ENCODE measurements around the gene KLK5.
"Not testable (repeated sequence)": the region's sequence is repeated elsewhere in the genome, so short reads cannot be mapped to it uniquely, and the experiment has no call there.

KLK5 gene

DNA sequence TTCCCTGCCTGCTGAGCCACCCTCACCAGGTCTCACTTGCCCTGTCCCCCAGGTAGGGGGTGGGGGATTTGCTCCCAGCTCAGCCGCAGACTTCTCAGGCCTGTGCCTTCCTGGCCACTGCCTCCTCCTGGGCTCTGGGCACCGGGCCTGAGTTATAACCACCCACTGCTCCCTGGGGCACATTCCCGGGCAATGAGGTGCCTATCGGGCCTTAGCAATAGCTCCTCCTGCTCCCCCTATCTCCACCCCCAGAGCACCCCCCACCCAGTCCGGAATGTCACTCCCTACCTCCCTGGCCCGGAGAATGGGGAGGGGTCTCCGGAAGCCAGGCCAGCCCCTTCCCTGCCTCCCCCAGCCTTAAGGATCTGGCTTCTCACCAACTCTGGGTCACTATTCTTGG lies at the start of gene KLK5:
Gene KLK5 (minus strand): TSS at position 129 of the 400 bp plus-strand sequence. CDS start 381 bp downstream, outside the sequence.
- DNase-seq, result no peak

DNA sequence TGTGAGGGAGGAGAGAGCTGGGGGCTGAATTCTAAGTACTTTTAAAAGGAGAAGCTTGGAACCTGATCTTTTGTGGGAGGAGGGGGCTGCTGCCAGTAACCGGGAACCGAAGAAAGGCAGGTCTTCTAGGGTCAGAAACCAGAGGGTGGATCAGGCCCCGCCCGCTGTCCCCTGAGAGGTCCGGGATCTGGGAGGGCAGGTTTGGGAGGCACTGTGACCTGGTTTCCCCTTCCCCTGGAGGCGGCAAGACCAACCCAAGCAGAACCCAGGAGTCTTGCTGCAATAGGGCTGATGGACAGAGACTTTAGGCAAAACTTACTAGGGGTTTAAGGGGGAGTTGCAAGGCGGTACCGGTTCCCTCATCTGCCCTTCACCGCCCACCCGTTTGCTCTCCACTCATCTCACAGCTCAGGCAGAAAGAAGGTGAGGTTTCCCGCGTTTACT lies 49.3 kb upstream of the KLK5 start:
- DNase-seq, result no peak

GRCh38 chr19:51001515-51001914 lies 48.7 kb upstream of the KLK5 start, which contains the start of gene KLK8:
TSS of gene KLK8 (minus strand) at chr19:51001604. CDS start at chr19:51001167, 437 bp downstream.
- DNase-seq, result no peak

GRCh38 chr19:51000981-51001380 lies 48.1 kb upstream of the KLK5 start:
- DNase-seq, result no peak

- DNase-seq, result no peak
Measured at GRCh38 chr19:51000426-51000825, 47.6 kb upstream of the KLK5 start.

GRCh38 chr19:50998686-50999085 lies 45.8 kb upstream of the KLK5 start:
- no peak for DNase-seq

GRCh38 chr19:50998061-50998460 lies 45.2 kb upstream of the KLK5 start:
- no peak for DNase-seq

- no peak for DNase-seq
Measured at GRCh38 chr19:50994129-50994528, 41.3 kb upstream of the KLK5 start.

DNA sequence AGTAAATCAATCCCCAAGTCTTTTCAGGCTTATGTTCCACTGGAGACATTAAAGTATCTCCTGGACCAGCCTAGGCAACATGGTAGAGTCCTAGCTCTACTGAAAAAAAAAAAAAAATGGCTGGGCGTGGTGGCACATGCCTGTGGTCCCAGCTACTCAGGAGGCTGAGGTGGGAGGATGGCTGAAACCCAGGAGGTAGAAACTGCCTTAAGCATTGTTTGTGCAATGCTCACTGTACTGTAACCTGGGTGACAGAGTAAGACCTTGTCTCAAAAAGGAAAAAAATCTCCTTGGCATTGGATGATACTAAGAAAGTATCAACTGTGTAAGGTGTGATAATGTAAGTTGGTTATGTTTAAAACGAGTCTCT lies 39.8 kb upstream of the KLK5 start:
- DNase-seq, result no peak

DNA sequence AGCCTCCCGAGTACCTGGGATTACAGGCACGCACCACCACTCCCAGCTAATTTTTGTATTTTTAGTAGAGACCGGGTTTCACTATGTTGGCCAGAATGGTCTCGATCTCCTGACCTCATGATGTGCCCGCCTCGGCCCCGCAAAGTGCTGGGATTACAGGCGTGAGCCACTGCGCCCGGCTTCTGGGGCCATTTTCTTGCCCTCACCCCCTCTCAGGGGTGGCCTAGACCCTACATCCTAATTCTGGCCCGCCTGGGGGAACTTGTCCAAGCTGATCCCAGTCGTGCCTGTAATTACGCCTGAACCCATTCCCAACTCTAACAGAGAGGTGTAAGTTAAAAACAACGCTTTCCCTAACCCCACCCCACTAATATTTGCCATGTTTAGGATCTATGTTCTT lies 31.6 kb upstream of the KLK5 start:
- not testable (repeated sequence) for DNase-seq

DNA sequence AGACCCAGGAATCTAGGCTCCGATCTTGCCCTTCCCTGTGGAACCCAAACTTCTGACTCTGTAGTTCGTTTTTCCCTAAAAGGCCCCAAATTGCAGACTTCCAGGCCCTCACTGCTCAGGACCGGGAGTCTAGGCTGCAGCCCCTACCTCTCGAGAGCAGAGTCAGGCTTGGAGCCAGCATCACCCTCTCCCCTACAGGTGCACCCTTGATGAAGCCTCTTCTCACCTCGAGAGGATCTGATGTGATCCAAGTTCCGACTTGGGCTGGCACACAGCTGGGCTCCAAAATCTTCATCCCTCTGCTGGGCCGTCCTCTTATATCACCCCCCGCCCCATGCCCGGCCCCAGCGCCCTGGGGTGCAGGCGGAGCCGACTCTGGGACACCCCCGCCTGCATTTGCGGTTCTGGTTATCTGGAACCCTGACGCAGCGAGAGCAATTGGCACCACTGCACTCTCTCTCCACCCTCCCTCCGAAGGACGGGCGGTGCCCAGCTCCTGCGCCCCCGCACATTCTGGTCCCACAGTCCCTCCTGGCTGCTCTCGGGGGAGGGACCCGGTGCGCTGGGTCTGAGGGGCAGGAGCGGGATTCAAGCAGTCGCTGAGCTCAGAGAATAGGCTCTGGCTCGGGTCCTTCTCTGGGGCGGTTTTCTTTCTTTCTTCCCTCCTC lies 30.9 kb upstream of the KLK5 start, which contains the start of gene KLK7:
Gene KLK7 (minus strand): TSS at position 293 of the 668 bp plus-strand sequence. CDS start 1,518 bp downstream, outside the sequence.
- no peak for DNase-seq

DNA sequence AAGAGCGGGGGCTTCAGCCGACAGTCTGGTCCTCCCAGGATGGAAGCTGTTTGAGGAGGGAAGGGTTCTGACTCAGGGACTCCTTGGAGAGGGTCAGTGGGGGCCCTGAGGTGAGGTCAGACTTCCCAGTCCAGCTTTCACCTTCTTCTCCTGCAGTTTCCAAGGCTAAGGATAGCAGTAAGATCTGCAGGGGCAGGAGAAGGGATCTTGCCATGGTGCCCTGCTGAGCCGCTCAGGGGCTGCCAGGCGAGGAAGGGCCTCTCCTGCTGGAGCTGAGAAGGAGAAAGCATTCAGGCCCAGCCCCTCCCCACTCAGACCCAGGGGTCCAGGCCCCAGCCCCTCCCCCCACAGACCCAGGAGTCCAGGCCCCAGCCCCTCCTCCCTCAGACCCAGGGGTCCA lies 29.3 kb upstream of the KLK5 start:
- no peak for DNase-seq

GRCh38 chr19:50981587-50982146 lies 28.8 kb upstream of the KLK5 start:
- DNase-seq, result no peak

DNA sequence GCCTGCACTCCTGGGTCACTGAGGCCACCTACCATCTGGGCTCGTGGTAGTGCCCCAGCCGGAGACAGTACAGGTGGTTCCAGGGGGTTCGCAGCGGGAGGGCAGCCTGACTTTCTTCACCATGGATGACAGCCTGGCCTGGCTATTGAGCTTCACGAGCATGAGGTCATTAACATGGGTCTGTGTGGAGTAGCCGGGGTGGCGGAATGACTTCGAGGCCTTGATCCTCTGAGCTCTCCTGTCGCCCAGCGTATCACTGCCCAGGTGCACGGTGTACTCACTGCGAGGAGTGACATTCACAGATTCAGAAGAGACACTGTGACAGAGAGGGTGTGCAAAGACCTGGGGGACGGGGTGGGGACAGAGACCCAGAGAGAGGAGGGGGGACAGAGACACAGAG lies 27.4 kb upstream of the KLK5 start:
- DNase-seq, result no peak

DNA sequence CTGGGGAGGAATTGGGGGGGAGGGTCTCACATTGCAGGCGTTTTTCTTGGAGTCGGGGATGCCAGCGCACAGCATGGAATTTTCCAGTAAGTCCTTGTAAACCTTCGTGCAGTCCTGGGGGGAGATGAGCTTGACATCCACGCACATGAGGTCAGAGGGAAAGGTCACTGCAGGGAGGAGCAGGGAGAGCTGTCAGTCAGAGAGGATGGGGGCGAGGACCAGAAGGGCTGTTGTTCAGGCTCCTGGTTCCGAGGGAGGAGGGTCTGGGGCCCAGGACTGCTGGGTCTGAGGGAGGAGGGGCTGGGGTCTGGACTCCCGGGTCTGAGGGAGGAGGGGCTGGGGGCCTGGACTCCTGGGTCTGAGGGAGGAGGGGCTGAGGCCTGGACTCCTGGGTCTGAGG lies 26.9 kb upstream of the KLK5 start:
- DNase-seq, result no peak

GRCh38 chr19:50978772-50979390 lies 26.0 kb upstream of the KLK5 start:
- DNase-seq, result no peak

DNA sequence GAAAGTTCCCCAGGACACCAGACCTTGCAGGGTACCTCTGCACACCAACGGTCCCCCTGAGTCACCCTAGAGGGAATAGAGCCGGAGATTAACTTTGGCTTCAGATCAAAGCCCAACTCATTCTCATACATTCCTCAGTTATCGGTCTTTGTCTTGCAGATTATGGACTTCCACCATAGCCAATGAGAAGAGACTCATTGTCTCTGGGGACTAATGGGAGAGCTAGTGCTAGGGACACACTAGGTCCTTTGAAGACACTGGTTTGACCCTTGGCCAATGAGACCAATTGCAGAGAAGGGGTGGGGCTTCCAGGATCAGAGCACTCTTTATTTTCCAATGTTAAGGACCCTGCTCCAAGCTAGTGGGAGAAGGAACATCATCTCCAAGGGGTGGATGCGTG lies 24.8 kb upstream of the KLK5 start:
- no peak for DNase-seq

DNA sequence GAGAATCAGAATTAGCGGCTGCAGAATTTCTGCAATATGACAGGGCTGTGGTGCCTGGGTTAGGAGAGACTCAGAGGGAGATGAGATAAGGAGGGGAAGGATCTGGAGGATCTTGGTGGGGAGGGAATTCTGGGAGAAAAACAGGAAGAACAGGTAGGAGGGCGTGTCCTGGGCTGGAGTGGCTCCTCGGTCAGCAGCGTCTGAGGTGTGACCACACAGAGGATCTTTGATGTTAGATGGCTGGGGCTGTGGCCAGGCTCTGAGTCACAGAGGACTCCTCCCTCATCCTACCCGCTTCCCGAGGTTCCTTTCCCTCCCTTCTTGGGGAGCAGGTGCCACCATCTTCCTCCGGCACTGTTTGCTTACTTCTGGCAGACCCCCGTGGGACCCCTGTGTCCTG lies 22.9 kb upstream of the KLK5 start:
- no peak for DNase-seq

DNA sequence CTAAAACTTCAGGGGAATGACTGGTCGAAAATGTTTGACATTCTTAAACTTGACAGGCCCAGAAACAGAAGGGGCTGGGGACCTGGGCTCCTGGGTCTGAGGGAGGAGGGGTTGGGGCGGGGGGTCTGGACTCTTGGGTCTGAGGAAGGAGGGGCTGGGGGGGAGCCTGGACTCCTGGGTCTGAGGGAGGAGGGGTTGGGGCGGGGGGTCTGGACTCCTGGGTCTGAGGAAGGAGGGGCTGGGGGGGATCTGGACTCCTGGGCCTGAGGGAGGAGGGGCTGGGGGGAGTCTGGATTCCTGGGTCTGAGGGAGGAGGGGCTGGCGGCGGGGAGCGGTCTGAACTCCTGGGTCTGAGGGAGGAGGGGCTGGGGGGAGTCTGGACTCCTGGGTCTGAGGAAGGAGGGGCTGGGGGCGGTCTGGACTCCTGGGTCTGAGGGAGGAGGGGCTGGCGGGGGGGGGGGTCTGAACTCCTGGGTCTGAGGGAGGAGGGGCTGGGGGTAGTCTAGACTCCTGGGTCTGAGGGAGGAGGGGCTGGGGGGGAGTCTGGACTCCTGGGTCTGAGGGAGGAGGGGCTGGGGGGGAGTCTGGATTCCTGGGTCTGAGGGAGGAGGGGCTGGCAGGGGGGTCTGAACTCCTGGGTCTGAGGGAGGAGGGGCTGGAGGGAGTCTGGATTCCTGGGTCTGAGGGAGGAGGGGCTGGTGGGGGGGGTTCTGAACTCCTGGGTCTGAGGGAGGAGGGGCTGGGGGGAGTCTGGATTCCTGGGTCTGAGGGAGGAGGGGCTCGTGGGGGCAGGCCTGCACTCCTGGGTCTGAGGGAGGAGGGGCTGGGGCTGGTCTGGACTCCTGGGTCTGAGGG lies 22.1 kb upstream of the KLK5 start:
- DNase-seq, result no peak

DNA sequence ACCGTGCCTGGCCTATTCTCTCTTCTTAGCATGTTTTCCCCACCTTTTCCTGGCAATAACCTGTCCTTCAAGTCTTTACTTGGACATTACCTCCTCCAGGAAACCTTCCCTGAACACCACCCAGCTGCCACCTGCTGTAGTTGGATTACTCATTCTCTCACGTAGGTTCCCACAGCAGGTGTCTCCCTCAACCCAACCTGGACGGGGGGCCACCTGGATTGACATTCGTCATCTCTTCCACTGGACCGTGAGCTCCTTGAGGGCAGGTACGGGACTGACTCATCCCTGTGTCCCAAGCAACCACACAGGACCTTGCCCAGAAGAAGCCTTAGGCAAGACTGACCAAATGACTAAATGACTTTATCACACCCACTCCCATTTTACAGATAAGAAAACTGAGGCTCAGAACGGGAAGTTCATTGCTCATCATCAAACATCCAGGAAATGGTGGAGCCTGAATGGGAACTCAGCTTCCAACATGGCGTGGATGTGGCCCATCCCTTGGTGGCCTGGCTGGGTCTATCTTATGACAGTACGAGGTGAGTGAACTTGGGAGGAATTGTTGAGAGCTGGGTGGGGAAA lies 20.0 kb upstream of the KLK5 start:
- DNase-seq, result no peak

DNA sequence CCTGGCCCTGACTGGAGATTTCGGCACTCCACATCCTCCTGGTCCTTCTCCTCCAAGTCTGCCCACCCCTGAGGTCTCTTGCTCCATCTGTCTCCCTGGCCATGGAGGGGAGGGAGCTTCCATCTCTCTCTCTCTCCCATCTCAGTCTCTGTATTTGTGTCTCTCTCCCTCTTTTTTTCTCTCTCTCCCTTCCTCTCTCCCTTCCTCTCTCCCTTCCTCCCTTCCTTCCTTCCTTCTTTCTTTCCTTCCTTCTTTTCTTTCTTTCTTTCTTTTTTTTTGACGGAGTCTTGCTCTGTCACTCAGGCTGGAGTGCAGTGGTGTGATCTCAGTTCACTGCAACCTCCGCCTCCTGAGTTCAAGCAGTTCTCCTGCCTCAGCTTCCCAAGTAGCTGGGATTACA lies 17.0 kb upstream of the KLK5 start:
- DNase-seq, result not testable (repeated sequence)

GRCh38 chr19:50969413-50969760 lies 16.5 kb upstream of the KLK5 start, which contains the start of gene KLK6:
TSS of gene KLK6 (minus strand) at chr19:50969591. CDS start at chr19:50968104, 1,487 bp downstream.
- no peak for DNase-seq

Measured in NCI-H2227 treated with DMSO at 0.1 percent for 48 hours (cell line).